B cell (primary cell): ENCODE results near the gene NEUROG3.

Experiments used
- EZH2 ChIP-seq: IDR thresholded peaks from 2 replicates; pipeline ENCODE4 v1.6.1; 2012; ENCODE audit warnings: borderline replicate concordance, low read depth, mild to moderate bottlenecking, moderate library complexity, low read length; ENCODE audit not compliant: insufficient read depth, poor library complexity, severe bottlenecking
- TF ChIP-seq, protein P1 (sequence below): fragments of 200-600 bp; IDR thresholded peaks from one replicate; pipeline ENCODE4 v1.8.0; 2022; ENCODE audit warnings: antibody characterized with exemption, mild to moderate bottlenecking

DNA sequence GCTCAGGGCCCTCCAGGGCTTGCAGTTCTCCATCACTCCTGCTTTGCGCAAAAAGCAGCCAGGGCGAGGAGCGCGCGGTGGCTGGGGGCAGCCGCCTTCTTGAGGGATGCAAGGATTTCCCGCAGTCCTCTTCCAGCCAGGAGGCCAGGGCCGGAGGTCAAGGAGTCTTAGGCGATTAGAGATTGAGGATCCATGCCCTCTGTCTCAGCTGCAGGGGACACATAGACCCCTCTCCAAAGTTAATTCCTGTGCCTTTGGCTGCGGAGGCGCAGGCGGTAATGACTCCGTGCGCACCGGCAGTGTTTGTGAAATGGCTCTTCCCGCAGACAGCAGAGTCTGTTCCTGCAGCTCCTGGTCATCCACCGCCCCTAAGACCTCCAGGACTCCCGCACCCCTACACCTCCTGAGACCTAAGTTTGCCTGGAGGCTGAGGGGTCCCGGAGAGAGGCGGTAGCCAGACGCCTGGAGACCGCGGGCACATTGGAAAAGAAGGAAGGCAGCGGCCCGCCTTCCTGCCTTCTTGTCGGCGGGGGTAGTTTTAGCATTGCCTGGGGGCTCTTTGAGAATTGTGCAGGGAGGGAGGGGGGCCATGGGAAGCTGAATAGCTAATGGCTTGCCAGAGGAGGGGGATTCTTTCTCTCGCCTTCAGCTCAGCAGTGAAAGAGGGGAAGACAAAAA is 3.3 kb upstream of the NEUROG3 start:
- TF ChIP-seq, protein P1, sequence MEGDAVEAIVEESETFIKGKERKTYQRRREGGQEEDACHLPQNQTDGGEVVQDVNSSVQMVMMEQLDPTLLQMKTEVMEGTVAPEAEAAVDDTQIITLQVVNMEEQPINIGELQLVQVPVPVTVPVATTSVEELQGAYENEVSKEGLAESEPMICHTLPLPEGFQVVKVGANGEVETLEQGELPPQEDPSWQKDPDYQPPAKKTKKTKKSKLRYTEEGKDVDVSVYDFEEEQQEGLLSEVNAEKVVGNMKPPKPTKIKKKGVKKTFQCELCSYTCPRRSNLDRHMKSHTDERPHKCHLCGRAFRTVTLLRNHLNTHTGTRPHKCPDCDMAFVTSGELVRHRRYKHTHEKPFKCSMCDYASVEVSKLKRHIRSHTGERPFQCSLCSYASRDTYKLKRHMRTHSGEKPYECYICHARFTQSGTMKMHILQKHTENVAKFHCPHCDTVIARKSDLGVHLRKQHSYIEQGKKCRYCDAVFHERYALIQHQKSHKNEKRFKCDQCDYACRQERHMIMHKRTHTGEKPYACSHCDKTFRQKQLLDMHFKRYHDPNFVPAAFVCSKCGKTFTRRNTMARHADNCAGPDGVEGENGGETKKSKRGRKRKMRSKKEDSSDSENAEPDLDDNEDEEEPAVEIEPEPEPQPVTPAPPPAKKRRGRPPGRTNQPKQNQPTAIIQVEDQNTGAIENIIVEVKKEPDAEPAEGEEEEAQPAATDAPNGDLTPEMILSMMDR: no peak
- no peak for TF ChIP-seq EZH2
